ENCODE results near the gene SLC43A1.
"Not testable (repeated sequence)": the region's sequence is repeated elsewhere in the genome, so short reads cannot be mapped to it uniquely, and the experiment has no call there.

The SLC43A1 gene

GRCh38 chr11:57460022-57460757 lies 55.3 kb downstream of the SLC43A1 start, which contains the start of gene RTN4RL2:
Gene RTN4RL2, plus strand, starts transcription at chr11:57460528. Its CDS starts 338 bp downstream, at chr11:57460866.
- peak; percentile 14 for DNase-seq

GRCh38 chr11:57459164-57460021 lies 56.1 kb downstream of the SLC43A1 start:
- peak; percentile 19 for DNase-seq

GRCh38 chr11:57458410-57459163 lies 56.9 kb downstream of the SLC43A1 start:
- peak; percentile 73 for DNase-seq

GRCh38 chr11:57458060-57458409 lies 57.5 kb downstream of the SLC43A1 start:
- peak; percentile 51 for DNase-seq

GRCh38 chr11:57457643-57458023 lies 57.9 kb downstream of the SLC43A1 start:
- no peak for DNase-seq

GRCh38 chr11:57456960-57457642 lies 58.4 kb downstream of the SLC43A1 start:
- peak; percentile 64 for DNase-seq

GRCh38 chr11:57453543-57454177 lies 61.8 kb downstream of the SLC43A1 start:
- DNase-seq, result no peak

GRCh38 chr11:57446055-57446454 lies 69.4 kb downstream of the SLC43A1 start:
- no peak for DNase-seq

- not testable (repeated sequence) for DNase-seq
Observed at GRCh38 chr11:57445122-57445394, 70.4 kb downstream of the SLC43A1 start.

- no peak for DNase-seq
Observed at GRCh38 chr11:57444362-57445121, 71.0 kb downstream of the SLC43A1 start.

GRCh38 chr11:57440744-57441414 lies 74.6 kb downstream of the SLC43A1 start:
- DNase-seq, result no peak

GRCh38 chr11:57439786-57440185 lies 75.7 kb downstream of the SLC43A1 start:
- no peak for DNase-seq

GRCh38 chr11:57438345-57439285 lies 76.9 kb downstream of the SLC43A1 start:
- no peak for DNase-seq

- no peak for DNase-seq
Observed at GRCh38 chr11:57436031-57436430, 79.5 kb downstream of the SLC43A1 start.

- DNase-seq, result no peak
Observed at GRCh38 chr11:57434640-57435546, 80.6 kb downstream of the SLC43A1 start.

Data from activated T-cell treated with anti-CD3 and anti-CD28 coated beads for 4 hours (primary cell).